Iris pigment epithelial cell (primary cell): ENCODE data around the gene INPP4A.

ENCODE experiments used
- DNase-seq: peaks from one replicate; pipeline ENCODE4 v3.0.0-alpha.2; 2011; ENCODE audit warnings: low read depth

The INPP4A gene

GRCh38 chr2:98460573-98461497 lies 16.2 kb downstream of the INPP4A start:
- DNase-seq = no peak

- no peak for DNase-seq
Observed at GRCh38 chr2:98461498-98462049, 16.9 kb downstream of the INPP4A start.

DNA sequence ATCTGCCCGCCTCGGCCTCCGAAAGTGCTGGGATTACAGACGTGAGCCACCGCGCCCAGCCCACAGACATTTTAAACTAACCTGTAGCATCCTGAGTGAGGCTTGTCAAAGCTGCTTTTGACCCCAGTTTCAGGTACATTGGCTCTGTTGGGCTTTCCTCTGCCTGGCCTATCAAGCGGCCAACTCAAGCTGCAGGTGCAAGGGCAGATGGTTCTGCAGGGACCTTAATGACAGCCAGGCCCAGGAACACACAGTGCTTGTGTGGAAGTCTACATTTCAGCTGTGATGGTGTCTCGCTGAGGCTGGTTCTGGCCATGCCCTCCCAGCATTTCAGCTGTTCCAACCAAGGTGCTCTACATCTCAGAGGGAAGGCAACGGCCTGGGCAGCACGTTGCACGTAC lies 18.4 kb downstream of the INPP4A start:
- DNase-seq = no peak

GRCh38 chr2:98463551-98463971 lies 18.9 kb downstream of the INPP4A start:
- no peak for DNase-seq

DNA sequence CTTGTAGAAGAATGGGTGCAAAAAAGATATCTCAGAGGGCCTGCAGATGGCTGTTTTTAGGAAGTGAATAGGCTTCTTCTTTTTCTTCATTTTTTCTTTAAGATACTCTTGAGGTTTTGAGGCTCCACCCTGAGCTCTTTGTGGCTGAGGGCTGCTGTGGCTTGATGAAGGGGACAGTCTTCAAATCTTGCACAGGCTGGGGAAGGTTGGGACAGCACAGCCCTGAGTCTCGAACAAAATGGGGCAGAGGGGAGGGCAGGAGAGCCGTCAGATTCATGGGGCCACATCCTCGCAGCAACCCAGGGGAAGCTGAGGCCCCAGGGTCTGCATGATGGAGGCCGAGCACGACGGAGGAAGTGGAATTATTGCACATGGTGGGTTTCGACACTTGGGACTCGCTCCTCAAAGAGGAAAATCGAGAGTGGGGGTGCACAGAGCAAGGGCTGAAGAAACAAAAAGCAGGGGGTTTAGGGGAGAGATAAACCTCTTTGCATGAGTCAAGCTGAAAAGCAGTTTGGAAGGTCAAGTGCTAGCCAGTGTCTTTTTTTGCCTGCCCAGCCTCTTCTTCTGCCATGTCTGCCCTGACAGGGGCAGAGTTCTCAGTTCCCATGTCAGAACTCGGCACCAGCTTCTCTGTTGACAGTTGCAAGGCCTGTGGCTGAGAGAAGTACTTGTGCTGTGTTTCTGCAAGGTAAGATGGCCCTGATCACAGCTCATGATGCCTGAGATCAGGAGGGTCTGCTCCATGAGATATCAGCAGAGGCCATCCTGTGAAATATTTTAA lies 19.5 kb downstream of the INPP4A start:
- no peak for DNase-seq

DNA sequence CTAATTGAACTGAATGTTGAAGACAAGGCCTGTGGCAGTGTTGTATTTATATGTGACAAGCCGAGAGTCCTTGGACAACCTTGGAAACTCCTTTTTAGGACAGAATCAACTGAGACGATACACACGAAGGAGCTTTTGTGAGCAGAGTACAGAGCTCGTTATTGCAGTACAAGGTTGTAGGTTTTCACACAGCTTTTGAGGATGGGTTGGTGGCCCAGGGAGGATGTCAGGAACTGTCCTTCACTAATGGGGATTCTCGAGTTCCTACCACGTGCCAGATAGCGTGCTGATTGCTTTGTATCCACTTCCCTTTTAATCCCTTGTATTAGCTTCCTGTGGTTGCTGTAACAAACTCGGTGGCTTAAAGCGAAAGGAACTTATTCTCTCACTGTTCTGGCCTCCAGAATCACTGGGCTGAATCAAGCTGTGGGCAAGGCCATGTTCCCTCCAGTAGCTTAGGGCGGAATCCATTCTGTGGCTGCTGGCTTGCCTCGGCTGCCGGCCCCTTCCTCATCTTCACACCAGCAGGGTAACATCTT lies 20.2 kb downstream of the INPP4A start:
- DNase-seq = peak; percentile 17

GRCh38 chr2:98465456-98466226 lies 21.0 kb downstream of the INPP4A start:
- DNase-seq = peak; percentile 59

DNA sequence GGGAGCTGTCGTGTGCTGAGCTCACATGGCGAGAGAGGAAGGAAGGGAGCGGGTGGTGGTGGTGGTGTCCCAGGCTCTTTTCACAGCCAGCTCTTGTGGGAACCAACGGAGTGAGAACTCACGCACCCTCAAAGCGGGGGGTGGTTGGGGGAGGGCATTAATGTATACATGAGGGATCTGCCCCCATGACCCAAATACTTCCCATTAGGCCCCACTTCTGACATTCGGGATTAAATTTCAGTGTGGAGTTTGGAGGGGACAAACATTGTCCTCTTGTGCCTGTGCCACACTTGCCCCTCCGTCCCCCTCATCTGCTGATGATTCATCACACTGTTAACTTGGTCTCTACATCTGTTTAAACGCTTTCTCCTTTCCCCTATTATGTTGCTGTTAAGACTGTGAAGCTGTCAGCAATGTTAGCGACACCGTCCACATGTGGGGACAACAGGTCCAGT lies 22.5 kb downstream of the INPP4A start:
- no peak for DNase-seq

GRCh38 chr2:98467652-98468051 lies 23.0 kb downstream of the INPP4A start:
- no peak for DNase-seq

DNA sequence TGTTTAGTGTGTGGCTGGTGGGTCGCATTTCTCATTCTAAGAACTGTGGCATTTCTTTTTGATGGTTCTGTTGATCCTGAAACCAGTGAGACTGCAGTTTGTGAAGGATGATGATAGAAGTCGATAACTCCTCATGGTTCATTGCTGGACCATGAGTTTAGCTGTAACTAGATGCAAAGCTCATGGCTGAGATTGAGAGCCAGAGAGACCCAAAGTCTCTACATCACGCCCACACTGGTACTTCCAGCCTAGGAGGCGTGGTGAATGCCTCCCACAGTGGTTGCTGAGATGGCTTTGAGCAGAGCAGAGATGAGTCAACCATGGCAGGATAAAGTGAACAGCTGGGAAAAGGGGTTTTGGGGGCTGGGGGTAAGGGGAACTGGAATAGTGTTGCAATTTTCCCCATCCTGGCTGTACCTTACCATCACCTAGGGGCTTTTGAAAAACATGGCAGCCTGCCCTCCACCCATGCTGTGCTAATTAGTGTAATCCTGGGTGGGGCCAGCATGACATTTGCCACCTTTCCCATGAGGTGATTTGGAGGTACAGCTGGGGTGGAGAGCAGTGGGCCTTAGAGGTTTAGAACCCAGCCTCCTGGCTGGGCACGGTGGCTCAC lies 24.1 kb downstream of the INPP4A start:
- peak; percentile 38 for DNase-seq

DNA sequence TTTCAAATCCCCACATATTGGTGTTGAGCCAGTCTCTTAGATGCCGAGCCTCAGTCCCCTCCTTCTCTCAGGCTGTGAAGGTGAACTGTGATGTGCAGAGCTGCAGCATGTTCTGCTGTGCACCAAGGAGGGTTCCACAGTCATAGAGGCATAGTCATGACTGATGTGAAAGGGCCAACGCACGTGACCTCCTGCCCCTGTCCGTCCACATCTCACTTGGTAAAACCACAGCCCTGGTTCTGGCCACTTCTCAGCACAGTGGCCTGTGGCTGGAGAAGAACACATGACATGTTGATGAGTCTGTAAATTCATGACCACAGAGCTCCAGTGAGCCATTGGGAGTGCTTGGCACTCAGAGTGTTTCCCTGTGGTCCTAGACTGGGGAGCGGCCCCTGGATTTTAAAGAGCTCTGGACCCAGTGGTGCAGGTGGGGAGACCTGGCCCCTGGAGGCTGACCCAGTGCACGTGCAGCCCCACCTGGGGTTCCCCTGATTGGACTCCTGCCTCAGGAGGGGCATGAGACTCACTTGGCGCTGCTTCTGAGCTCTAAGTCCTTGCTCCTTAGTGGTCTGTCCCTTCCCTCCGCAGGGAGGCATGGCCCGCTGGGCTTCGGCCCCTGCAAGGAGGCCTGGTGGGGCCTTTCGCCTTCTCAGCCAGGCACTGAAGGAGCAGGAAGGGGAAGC lies 25.3 kb downstream of the INPP4A start:
- DNase-seq = no peak

GRCh38 chr2:98470851-98471255 lies 26.2 kb downstream of the INPP4A start:
- no peak for DNase-seq

DNA sequence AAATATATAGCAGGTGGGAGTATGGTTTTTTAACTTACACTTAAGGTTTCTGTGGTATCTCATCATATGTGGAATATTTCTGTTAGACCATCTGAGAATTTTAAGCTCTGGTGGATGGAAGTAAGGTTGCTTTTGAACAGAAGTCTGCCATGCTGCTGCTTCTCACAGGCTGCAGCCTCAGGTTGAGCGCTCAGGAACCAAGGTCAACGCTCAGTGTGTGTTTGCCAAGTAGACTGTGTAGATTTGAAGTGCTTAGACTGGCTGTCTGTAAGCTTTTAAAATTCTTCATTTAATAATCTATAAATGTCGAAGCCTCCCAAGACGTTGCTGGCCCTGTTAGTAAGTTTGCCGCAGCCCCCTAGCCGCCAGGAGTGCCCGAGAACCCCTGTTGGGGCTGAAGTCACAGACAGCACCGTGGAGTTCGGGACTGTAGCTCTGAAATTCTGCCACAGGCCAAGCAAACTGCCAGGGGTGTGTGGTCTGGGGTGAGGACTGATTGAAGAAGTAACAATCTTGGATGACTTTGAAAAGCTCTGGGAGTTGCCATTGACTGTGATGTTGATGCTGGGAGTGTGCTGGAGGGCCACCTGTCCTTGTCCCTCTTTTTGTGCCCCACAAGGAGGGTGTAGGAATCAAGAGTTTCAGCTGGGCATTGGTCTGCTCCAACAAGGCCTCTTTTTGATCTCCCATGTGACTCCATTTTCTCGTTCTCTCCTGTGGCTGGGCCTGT lies 26.9 kb downstream of the INPP4A start:
- DNase-seq = no peak

GRCh38 chr2:98472132-98472650 lies 27.5 kb downstream of the INPP4A start:
- DNase-seq = no peak

GRCh38 chr2:98472961-98473746 lies 28.5 kb downstream of the INPP4A start:
- no peak for DNase-seq

- DNase-seq = no peak
Observed at GRCh38 chr2:98473995-98474780, 29.5 kb downstream of the INPP4A start.

DNA sequence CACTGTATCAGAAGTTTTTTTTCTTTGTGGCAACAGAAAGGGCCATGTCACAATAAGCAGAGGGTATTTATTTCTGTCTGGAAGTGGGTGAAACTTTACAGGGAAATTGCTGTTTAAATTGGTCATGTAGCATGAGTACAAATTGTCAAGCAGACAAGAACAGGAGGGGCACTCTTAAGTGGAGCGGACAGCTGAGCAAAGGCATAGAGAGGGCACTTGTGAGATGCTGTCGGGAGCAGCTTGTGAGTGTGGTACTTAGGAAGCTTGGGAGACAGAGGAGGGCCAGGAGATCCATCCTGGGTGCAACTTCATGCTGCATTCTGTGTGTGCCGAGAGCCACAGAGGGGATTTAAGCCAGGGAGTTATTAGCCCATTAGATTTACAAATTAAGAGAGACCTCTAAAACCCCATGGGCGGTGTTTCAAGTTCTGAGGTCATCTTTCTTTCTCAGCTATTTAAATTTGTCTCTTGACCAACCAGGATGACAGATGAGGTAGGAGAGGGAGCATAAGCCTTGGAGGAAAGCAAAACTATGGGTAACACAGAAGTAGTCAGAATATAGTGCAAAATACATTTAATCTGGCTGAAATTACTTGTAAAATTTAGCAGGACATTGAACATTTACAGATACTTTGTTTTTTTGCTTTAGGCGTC lies 30.4 kb downstream of the INPP4A start:
- no peak for DNase-seq
